GM18526 (cell line): Measurements from ENCODE around the gene FAM20B.

ENCODE experiments used
- POLR2A ChIP-seq: IDR thresholded peaks from 3 replicates; pipeline ENCODE4 v1.6.1; 2011; ENCODE audit not compliant: insufficient read length; ENCODE audit errors: extremely low read depth

The FAM20B gene

GRCh38 chr1:179017383-179018326, 8.0 kb upstream of the FAM20B start:
- no peak for TF ChIP-seq POLR2A

GRCh38 chr1:179021873-179022272, 3.8 kb upstream of the FAM20B start:
- no peak for TF ChIP-seq POLR2A

GRCh38 chr1:179023946-179024650, 1.6 kb upstream of the FAM20B start:
- no peak for TF ChIP-seq POLR2A

GRCh38 chr1:179025975-179026812, 500 bp downstream of the FAM20B start:
- peak; percentile 31 for TF ChIP-seq POLR2A

GRCh38 chr1:179026813-179027669, 1.3 kb downstream of the FAM20B start:
- TF ChIP-seq POLR2A: no peak

- no peak for TF ChIP-seq POLR2A
Measured at GRCh38 chr1:179029321-179029759, 3.6 kb downstream of the FAM20B start.

GRCh38 chr1:179030130-179030529, 4.4 kb downstream of the FAM20B start:
- no peak for TF ChIP-seq POLR2A

GRCh38 chr1:179030683-179031082, 5.0 kb downstream of the FAM20B start:
- no peak for TF ChIP-seq POLR2A

- no peak for TF ChIP-seq POLR2A
Measured at GRCh38 chr1:179031284-179031683, 5.6 kb downstream of the FAM20B start.

GRCh38 chr1:179031855-179032513, 6.3 kb downstream of the FAM20B start:
- TF ChIP-seq POLR2A: no peak

- no peak for TF ChIP-seq POLR2A
Measured at GRCh38 chr1:179034720-179035119, 9.0 kb downstream of the FAM20B start.

- no peak for TF ChIP-seq POLR2A
Measured at GRCh38 chr1:179036844-179037465, 11.3 kb downstream of the FAM20B start.

GRCh38 chr1:179038528-179039281, 13.0 kb downstream of the FAM20B start:
- no peak for TF ChIP-seq POLR2A
